ENCODE measurements around the gene PRDX4.

DNA sequence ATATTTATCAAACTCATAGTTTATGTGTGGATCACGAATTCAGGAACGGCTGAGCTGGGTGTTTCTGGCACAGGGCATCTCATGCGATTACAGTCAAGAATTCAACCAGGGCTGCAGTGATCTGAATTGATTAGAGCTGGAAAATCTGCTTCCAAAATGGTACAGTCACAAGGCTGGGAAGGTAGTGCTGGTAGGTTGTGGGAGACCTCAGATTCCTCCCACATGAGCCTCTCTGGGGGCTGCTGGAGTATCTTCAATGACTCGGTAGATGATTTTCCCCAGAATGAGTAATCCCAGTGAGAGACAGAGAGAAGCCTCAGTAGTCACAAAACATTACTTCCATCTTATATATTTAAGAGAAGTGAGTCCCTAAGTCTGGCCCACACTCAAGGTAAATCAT is 36.2 kb upstream of the PRDX4 start:
- TF ChIP-seq, protein P1, sequence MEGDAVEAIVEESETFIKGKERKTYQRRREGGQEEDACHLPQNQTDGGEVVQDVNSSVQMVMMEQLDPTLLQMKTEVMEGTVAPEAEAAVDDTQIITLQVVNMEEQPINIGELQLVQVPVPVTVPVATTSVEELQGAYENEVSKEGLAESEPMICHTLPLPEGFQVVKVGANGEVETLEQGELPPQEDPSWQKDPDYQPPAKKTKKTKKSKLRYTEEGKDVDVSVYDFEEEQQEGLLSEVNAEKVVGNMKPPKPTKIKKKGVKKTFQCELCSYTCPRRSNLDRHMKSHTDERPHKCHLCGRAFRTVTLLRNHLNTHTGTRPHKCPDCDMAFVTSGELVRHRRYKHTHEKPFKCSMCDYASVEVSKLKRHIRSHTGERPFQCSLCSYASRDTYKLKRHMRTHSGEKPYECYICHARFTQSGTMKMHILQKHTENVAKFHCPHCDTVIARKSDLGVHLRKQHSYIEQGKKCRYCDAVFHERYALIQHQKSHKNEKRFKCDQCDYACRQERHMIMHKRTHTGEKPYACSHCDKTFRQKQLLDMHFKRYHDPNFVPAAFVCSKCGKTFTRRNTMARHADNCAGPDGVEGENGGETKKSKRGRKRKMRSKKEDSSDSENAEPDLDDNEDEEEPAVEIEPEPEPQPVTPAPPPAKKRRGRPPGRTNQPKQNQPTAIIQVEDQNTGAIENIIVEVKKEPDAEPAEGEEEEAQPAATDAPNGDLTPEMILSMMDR (optimal IDR thresholded peaks at IDR 0.05 in 1 of 3, IDR thresholded peaks at IDR 0.05 in 1 of 3, conservative IDR thresholded peaks at IDR 0.05 in 1 of 3; ENCODE audit: extremely low read depth in 1 of 3, insufficient read depth in 2 of 3, low read length in 3 of 3) = no peak
- TF ChIP-seq EZH2 (IDR thresholded peaks at IDR 0.05; ENCODE audit: low read length) = no peak

All from keratinocyte (primary cell).